Mammary epithelial cell (primary cell): ENCODE measurements around the gene ADSS1.

Experiments used
- EZH2 ChIP-seq: IDR thresholded peaks from 2 replicates; pipeline ENCODE4 v1.6.1; 2012; ENCODE audit warnings: low read length, inconsistent platforms, borderline replicate concordance
- TF ChIP-seq, protein P1 (sequence below), 2 donors: IDR thresholded peaks in 1 of 2; conservative IDR thresholded peaks in 1 of 2; 2 replicates each; pipeline ENCODE4 v1.5.1; 2011 to 2012; ENCODE audit warnings: inconsistent platforms in 2 of 2, low read length in 2 of 2, mild to moderate bottlenecking in 2 of 2, control low read depth in 1 of 2, low read depth in 1 of 2; ENCODE audit not compliant: insufficient read depth in 1 of 2; ENCODE audit errors: extremely low read depth in 1 of 2

DNA sequence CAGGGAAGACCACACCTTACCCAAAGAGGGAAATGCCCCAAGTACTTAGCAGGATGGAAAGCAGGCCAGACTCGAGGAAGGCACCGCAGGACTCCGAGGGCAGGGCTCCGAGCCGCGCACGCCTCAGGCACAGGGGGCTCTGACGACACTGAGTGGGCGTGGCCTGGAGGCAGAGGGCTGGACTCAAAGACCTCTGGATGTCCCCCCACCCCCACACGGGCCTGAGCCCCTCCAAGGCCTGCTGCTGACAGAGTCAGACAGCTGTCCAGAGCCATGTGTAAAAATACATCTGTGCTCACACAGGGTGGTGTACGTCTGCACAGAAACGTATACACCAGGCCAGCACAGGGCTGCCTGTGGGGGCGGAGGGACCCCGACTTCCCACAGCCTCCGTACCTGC lies 70.1 kb downstream of the ADSS1 start:
- TF ChIP-seq, protein P1, sequence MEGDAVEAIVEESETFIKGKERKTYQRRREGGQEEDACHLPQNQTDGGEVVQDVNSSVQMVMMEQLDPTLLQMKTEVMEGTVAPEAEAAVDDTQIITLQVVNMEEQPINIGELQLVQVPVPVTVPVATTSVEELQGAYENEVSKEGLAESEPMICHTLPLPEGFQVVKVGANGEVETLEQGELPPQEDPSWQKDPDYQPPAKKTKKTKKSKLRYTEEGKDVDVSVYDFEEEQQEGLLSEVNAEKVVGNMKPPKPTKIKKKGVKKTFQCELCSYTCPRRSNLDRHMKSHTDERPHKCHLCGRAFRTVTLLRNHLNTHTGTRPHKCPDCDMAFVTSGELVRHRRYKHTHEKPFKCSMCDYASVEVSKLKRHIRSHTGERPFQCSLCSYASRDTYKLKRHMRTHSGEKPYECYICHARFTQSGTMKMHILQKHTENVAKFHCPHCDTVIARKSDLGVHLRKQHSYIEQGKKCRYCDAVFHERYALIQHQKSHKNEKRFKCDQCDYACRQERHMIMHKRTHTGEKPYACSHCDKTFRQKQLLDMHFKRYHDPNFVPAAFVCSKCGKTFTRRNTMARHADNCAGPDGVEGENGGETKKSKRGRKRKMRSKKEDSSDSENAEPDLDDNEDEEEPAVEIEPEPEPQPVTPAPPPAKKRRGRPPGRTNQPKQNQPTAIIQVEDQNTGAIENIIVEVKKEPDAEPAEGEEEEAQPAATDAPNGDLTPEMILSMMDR (conservative IDR thresholded peaks at IDR 0.05 in 1 of 2, IDR thresholded peaks at IDR 0.05 in 1 of 2; ENCODE audit: extremely low read depth in 1 of 2, insufficient read depth in 1 of 2, low read depth in 1 of 2, low read length in 2 of 2): no peak
- no peak for TF ChIP-seq EZH2
